OCI-LY3 (cell line): ENCODE measurements around the gene IER5L.

ENCODE experiments used
- H2AFZ ChIP-seq: fragments of 200-600, 300-600 bp; shearing (Covaris generic); 2 replicates; pipeline ENCODE4 v1.6.0; 2014; ENCODE audit warnings: antibody characterized with exemption, low read depth, low read length
- H3K27ac ChIP-seq: fragments of 200-600, 300-600 bp; sonication (generic); 2 replicates; pipeline ENCODE4 v1.5.1; 2014; ENCODE audit warnings: mild to moderate bottlenecking, low read length, moderate library complexity, mixed read lengths
- H3K27me3 ChIP-seq: fragments of 200-600, 300-600 bp; sonication (generic); 2 replicates; pipeline ENCODE4 v1.6.1; 2014; ENCODE audit warnings: low read depth, low read length, mixed read lengths
- H3K36me3 ChIP-seq: fragments of 200-600, 300-600 bp; sonication (generic); replicated peaks from 2 replicates; pipeline ENCODE3; 2014; ENCODE audit warnings: low read depth, low read length, mixed read lengths
- H3K4me1 ChIP-seq: fragments of 300-600, 200-600 bp; sonication (generic); 2 replicates; pipeline ENCODE4 v1.6.1; 2014; ENCODE audit warnings: low read length, mixed read lengths
- H3K4me2 ChIP-seq: fragments of 200-600, 300-600 bp; sonication (generic); 2 replicates; pipeline ENCODE4 v1.6.1; 2014; ENCODE audit warnings: low read length, mixed read lengths
- H3K4me3 ChIP-seq: fragments of 300-600, 200-600 bp; sonication (generic); 2 replicates; pipeline ENCODE4 v1.5.1; 2014; ENCODE audit warnings: antibody characterized with exemption, mild to moderate bottlenecking, low read length, moderate library complexity
- H3K79me2 ChIP-seq: fragments of 300-600, 200-600 bp; shearing (Covaris generic); 2 replicates; pipeline ENCODE4 v1.6.1; 2014; ENCODE audit warnings: mild to moderate bottlenecking, low read length, mixed read lengths
- H3K9ac ChIP-seq: fragments of 300-600, 200-600 bp; shearing (Covaris generic); 2 replicates; pipeline ENCODE4 v1.6.0; 2014; ENCODE audit warnings: mild to moderate bottlenecking, low read length, moderate library complexity
- H3K9me3 ChIP-seq: fragments of 200-600, 300-600 bp; shearing (Covaris generic); 2 replicates; pipeline ENCODE4 v1.6.1; 2014; ENCODE audit warnings: low read length, mixed read lengths; ENCODE audit not compliant: insufficient read depth
- H4K20me1 ChIP-seq: fragments of 200-600, 300-600 bp; sonication (generic); 2 replicates; pipeline ENCODE4 v1.6.1; 2016; ENCODE audit warnings: low read length, mixed read lengths; ENCODE audit not compliant: insufficient read depth
- CTCF ChIP-seq: fragments of 200-600, 300-600 bp; sonication (generic); IDR thresholded peaks from 2 replicates; pipeline ENCODE4 v1.5.1; 2014; ENCODE audit warnings: antibody characterized with exemption, low read length, low read depth
- EZH2phosphoT487 ChIP-seq: fragments of 200-600 bp; shearing (Covaris generic); IDR thresholded peaks from 2 replicates; pipeline ENCODE4 v1.6.1; 2018; ENCODE audit warnings: antibody characterized with exemption, mixed run types, low read depth

Gene IER5L

GRCh38 chr9:129137292-129138143 lies 40.5 kb downstream of the IER5L start:
- no peak overlapping the region for H3K9ac ChIP-seq
- no peak overlapping the region for H3K4me2 ChIP-seq
- no peak overlapping the region for H3K4me3 ChIP-seq
- peaks cover 7% of the 10 kb centered on the region; the same call in 1 of the 2 replicates for H4K20me1 ChIP-seq
- no peaks in the 10 kb centered on the region for H3K9me3 ChIP-seq
- H3K36me3 ChIP-seq: peaks cover 33% of the 10 kb centered on the region
- no peaks in the 10 kb centered on the region for H3K79me2 ChIP-seq
- TF ChIP-seq EZH2phosphoT487 (no peak), CTCF (no peak)
- peaks cover 35% of the 10 kb centered on the region for H3K4me1 ChIP-seq
- H3K27ac ChIP-seq: no peak overlapping the region
- no peaks in the 10 kb centered on the region for H3K27me3 ChIP-seq
- H2AFZ ChIP-seq: no peak overlapping the region

GRCh38 chr9:129136446-129137035 lies 41.5 kb downstream of the IER5L start:
- no peaks in the 10 kb centered on the region for H3K9me3 ChIP-seq
- no peak overlapping the region for H3K4me3 ChIP-seq
- H3K9ac ChIP-seq: no peak overlapping the region
- H2AFZ ChIP-seq: no peak overlapping the region
- H3K4me1 ChIP-seq: peaks cover 29% of the 10 kb centered on the region
- TF ChIP-seq EZH2phosphoT487: no peak
- TF ChIP-seq CTCF: no peak
- H3K27ac ChIP-seq: no peak overlapping the region
- H3K36me3 ChIP-seq: peaks cover 29% of the 10 kb centered on the region
- H3K4me2 ChIP-seq: no peak overlapping the region
- peaks cover 2% of the 10 kb centered on the region; the same call in 1 of the 2 replicates for H4K20me1 ChIP-seq
- no peaks in the 10 kb centered on the region for H3K79me2 ChIP-seq
- H3K27me3 ChIP-seq: no peaks in the 10 kb centered on the region

GRCh38 chr9:129135476-129135875 lies 42.6 kb downstream of the IER5L start:
- peaks cover 35% of the 10 kb centered on the region for H3K36me3 ChIP-seq
- peaks cover 25% of the 10 kb centered on the region for H3K4me1 ChIP-seq
- no peak overlapping the region for H3K4me2 ChIP-seq
- no peak overlapping the region for H3K9ac ChIP-seq
- TF ChIP-seq EZH2phosphoT487 (no peak), CTCF (no peak)
- no peak overlapping the region for H2AFZ ChIP-seq
- no peaks in the 10 kb centered on the region for H3K9me3 ChIP-seq
- no peaks in the 10 kb centered on the region for H3K79me2 ChIP-seq
- no peak overlapping the region for H3K4me3 ChIP-seq
- H3K27me3 ChIP-seq: no peaks in the 10 kb centered on the region
- H3K27ac ChIP-seq: no peak overlapping the region
- H4K20me1 ChIP-seq: peaks cover 11% of the 10 kb centered on the region; the same call in 1 of the 2 replicates

- Histone ChIP-seq H3K9ac (no peak overlapping the region), H3K36me3 (peaks cover 40% of the 10 kb centered on the region), H2AFZ (no peak overlapping the region), H4K20me1 (peaks cover 11% of the 10 kb centered on the region; the same call in 1 of the 2 replicates), H3K79me2 (no peaks in the 10 kb centered on the region), H3K27ac (no peak overlapping the region), H3K4me1 (peaks cover 10% of the 10 kb centered on the region), H3K9me3 (no peaks in the 10 kb centered on the region), H3K4me3 (no peak overlapping the region), H3K27me3 (no peaks in the 10 kb centered on the region), H3K4me2 (no peak overlapping the region)
- TF ChIP-seq CTCF (no peak), EZH2phosphoT487 (no peak)
These were observed 45.0 kb downstream of the IER5L start for GRCh38 chr9:129133082-129133481.
